Psoas muscle (tissue), 8 donors: ENCODE measurements around the gene SIGLEC1. TPM values are rescaled to one million over a fixed set of nuclear protein-coding genes. Genes with fewer than 3 reads are reported as not detected.

ENCODE experiments used
- ATAC-seq, 4 donors: fragments of 200-7000 bp; cut with Tn5 transposase; one replicate each; pipeline ENCODE4 v1.9.1; 2020; ENCODE audit warnings: moderate library complexity in 3 of 4, mild to moderate bottlenecking in 2 of 4
- DNase-seq, 2 donors: peaks; one replicate each; pipeline ENCODE4 v3.0.0-alpha.2; 2020
- H3K27ac ChIP-seq: fragments of 200-600 bp; one replicate; pipeline ENCODE4 v1.8.0; 2022
- H3K27me3 ChIP-seq, 3 donors: fragments of 200-600 bp in 1 of 3; one replicate each; pipeline versions ENCODE4 v1.6.1 to v1.8.0; 2013 to 2022; ENCODE audit warnings: low read length in 2 of 3, mild to moderate bottlenecking in 2 of 3, moderate library complexity in 1 of 3; ENCODE audit not compliant: insufficient read depth in 3 of 3
- H3K36me3 ChIP-seq, 2 donors: fragments of 200-600 bp in 1 of 2; one replicate each; pipeline versions ENCODE4 v1.6.1 to v1.8.0; 2013 to 2022; ENCODE audit warnings: low read depth in 1 of 2, mild to moderate bottlenecking in 1 of 2, moderate library complexity in 1 of 2; ENCODE audit not compliant: insufficient read depth in 1 of 2
- H3K4me1 ChIP-seq: fragments of 200-600 bp; one replicate; pipeline ENCODE4 v1.8.0; 2022
- H3K4me3 ChIP-seq: fragments of 200-600 bp; one replicate; pipeline ENCODE4 v1.8.0; 2022; ENCODE audit warnings: mild to moderate bottlenecking
- H3K9me3 ChIP-seq: fragments of 200-600 bp; one replicate; pipeline ENCODE4 v1.8.0; 2022
- CTCF ChIP-seq: fragments of 200-600 bp; IDR thresholded peaks from one replicate; pipeline ENCODE4 v1.8.0; 2022; ENCODE audit warnings: antibody characterized with exemption
- WGBS, 3 donors: extraction: QIAGEN DNeasy Blood & Tissue Kit; methylation state at CpG; one replicate each; pipeline versions ENCODE4 v1.1.6 to v1.1.7; 2013; 5-methylcytosine and 5-hydroxymethylcytosine counted together
- intact Hi-C, 2 donors: fragments of 100-400 bp; cut with DNase I; formaldehyde crosslinking; loops; one replicate each; pipeline versions ENCODE4 v1.11.0 to v1.14.2; 2022
- polyA plus RNA-seq, 3 donors: library from polyadenylated mRNA; stranded (reverse); fragments of 200-250 nt; gene quantifications; one replicate each; pipeline ENCODE4 v1.2.3, GENCODE V29; 2013
- total RNA-seq, 4 donors: library from RNA; stranded (reverse); fragmentation: NEBNext Ultra II Directional in 2 of 4; extraction: Animal tissue kit (Norgen Biotek cat#: 25700) in 2 of 4; gene quantifications; one replicate each; pipeline versions ENCODE4 v1.2.1 to v1.2.4, GENCODE V29; 2021 to 2023
- donor health status: healthy with polysubstance abuse.
- donor health status: DM: no; HTN: no; CAD: no; lungs with moderate emphysema.
- donor health status: Bipolar disorder and iron deficiency.
- donor health status: healthy.
- donor health status: DM: yes; HTN: yes; CAD: no.
- donor health status: DM: no; HTN: no; CAD: no.
- donor health status: DM: no; HTN: no; CAD: no.
- donor health status: DM: yes; HTN: yes; CAD: no.

The SIGLEC1 gene
- total and polyA plus RNA-seq, 7 donors: 0.98 to 6.2 (median 2.6) TPM

GRCh38 chr20:3733119-3733995 lies 21.0 kb upstream of the SIGLEC1 start:
- H3K36me3 ChIP-seq: no peaks in the 10 kb centered on the region
- intact Hi-C loops: no loop called here
- no peaks in the 10 kb centered on the region for H3K4me1 ChIP-seq
- peaks cover 0 to 28% (median 4%) of the 10 kb centered on the region in 3 donors for H3K27me3 ChIP-seq
- no peak for TF ChIP-seq CTCF
- peak overlapping the region; percentile 30 for H3K27ac ChIP-seq
- H3K9me3 ChIP-seq: no peaks in the 10 kb centered on the region
- DNase-seq (peak in 1 of 2 donors; percentile 55), ATAC-seq (peak in 1 of 4 donors; percentile 25)
- 68 to 74% (median 73%) methylated on average over 20 of the region's 20 CpGs for whole genome bisulfite sequencing, 3 donors
- H3K4me3 ChIP-seq: peak overlapping the region; percentile 64

- Histone ChIP-seq H3K4me1 (no peaks in the 10 kb centered on the region), H3K4me3 (peak within 1 kb of the TSS; percentile 64)
- DNase-seq: peak in 1 of 2 donors; percentile 51
These were observed 20.1 kb upstream of the SIGLEC1 start, which contains the start of gene HSPA12B for GRCh38 chr20:3732327-3733118. Gene HSPA12B (plus strand): TSS chr20:3732685. CDS start chr20:3738675, 5,990 bp downstream.

GRCh38 chr20:3731944-3732326 lies 19.5 kb upstream of the SIGLEC1 start:
- intact Hi-C loops: no loop called here
- H3K27me3 ChIP-seq: peaks cover 0 to 35% (median 4%) of the 10 kb centered on the region in 3 donors
- DNase-seq: peak in 1 of 2 donors; percentile 48
- H3K9me3 ChIP-seq: no peaks in the 10 kb centered on the region
- H3K27ac ChIP-seq: peak overlapping the region; percentile 67
- H3K4me1 ChIP-seq: no peaks in the 10 kb centered on the region
- 66 to 70% (median 67%) methylated on average over 15 to 16 of the region's 16 CpGs for WGBS, 3 donors
- no peaks in the 10 kb centered on the region for H3K36me3 ChIP-seq
- peak overlapping the region; percentile 34 for H3K4me3 ChIP-seq
- no peak for ATAC-seq
- no peak for TF ChIP-seq CTCF

More at GRCh38 chr20:3732327-3733118, 20.1 kb upstream of the SIGLEC1 start, which contains the start of gene HSPA12B:
- no peak for TF ChIP-seq CTCF
- Histone ChIP-seq H3K27me3 (peaks cover 0 to 32% (median 4%) of the 10 kb centered on the region in 3 donors), H3K27ac (peak within 1 kb of the TSS; percentile 67), H3K9me3 (no peaks in the 10 kb centered on the region), H3K36me3 (no peaks in the 10 kb centered on the region)
- intact Hi-C loops: no loop called here
- 7 to 11% (median 9%) methylated on average over 41 to 67 of the region's 67 CpGs for WGBS, 3 donors
- peak in 1 of 4 donors; percentile 26 for ATAC-seq

- H3K9me3 ChIP-seq: no peaks in the 10 kb centered on the region
- H3K4me1 ChIP-seq: no peaks in the 10 kb centered on the region
- peaks cover 0 to 36% (median 4%) of the 10 kb centered on the region in 3 donors for H3K27me3 ChIP-seq
- H3K36me3 ChIP-seq: no peaks in the 10 kb centered on the region
- WGBS, 3 donors: 79 to 83% (median 83%) methylated on average over 12 of the region's 12 CpGs
- DNase-seq: peak in 1 of 2 donors; percentile 36
- no peak for TF ChIP-seq CTCF
- no peak for ATAC-seq
- intact Hi-C loops: no loop called here
- H3K27ac ChIP-seq: no peak overlapping the region
- no peak overlapping the region for H3K4me3 ChIP-seq
These were observed 18.6 kb upstream of the SIGLEC1 start for GRCh38 chr20:3730803-3731672.
